ENCODE data around the gene MRPL43.

DNA sequence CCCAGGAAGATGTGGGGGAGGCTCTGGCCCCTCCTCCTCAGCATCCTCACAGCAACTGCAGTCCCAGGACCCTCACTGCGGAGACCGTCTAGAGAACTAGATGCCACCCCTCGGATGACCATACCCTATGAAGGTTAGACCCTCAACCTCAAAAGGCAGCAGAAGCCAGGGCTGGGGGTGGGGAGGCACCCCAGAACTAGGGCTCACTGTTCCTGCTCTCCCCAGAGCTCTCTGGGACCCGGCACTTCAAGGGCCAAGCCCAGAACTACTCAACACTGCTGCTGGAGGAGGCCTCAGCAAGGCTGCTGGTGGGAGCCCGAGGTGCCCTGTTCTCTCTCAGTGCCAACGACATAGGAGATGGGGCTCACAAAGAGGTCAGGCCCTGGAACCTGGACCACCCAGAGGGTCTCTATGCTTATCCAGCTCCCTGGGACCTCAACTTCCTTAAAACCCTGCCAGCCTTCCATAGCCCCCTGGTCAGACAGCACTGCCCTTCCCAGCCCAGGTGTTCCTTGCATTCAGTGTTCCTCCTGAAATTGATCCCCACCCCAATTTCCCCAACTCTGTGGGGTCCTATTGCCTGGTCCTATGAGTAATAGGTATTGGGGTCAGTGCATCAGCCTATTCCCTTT lies 14.3 kb downstream of the MRPL43 start:
- TF ChIP-seq, protein P1, sequence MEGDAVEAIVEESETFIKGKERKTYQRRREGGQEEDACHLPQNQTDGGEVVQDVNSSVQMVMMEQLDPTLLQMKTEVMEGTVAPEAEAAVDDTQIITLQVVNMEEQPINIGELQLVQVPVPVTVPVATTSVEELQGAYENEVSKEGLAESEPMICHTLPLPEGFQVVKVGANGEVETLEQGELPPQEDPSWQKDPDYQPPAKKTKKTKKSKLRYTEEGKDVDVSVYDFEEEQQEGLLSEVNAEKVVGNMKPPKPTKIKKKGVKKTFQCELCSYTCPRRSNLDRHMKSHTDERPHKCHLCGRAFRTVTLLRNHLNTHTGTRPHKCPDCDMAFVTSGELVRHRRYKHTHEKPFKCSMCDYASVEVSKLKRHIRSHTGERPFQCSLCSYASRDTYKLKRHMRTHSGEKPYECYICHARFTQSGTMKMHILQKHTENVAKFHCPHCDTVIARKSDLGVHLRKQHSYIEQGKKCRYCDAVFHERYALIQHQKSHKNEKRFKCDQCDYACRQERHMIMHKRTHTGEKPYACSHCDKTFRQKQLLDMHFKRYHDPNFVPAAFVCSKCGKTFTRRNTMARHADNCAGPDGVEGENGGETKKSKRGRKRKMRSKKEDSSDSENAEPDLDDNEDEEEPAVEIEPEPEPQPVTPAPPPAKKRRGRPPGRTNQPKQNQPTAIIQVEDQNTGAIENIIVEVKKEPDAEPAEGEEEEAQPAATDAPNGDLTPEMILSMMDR (conservative IDR thresholded peaks at IDR 0.05 in 1 of 2, IDR thresholded peaks at IDR 0.05 in 1 of 2; ENCODE audit: low read depth in 1 of 2, low read length in 2 of 2), result no peak
- TF ChIP-seq EZH2 (IDR thresholded peaks at IDR 0.05; ENCODE audit: low read length, missing control alignments), result no peak

Measured in fibroblast of lung (primary cell).